Sigmoid colon (tissue), 4 donors: Measurements from ENCODE around the gene GAPDHS.

Experiments used
- POLR2A ChIP-seq, 2 donors: fragments of 450-650 bp; IDR thresholded peaks; one replicate each; pipeline ENCODE4 v1.6.1; 2016; ENCODE audit warnings: antibody characterized with exemption in 2 of 2, mild to moderate bottlenecking in 2 of 2, moderate library complexity in 2 of 2
- POLR2AphosphoS5 ChIP-seq, 4 donors: sonication (generic); formaldehyde crosslinking; IDR thresholded peaks; one replicate each; pipeline ENCODE4 v1.6.1; 2017; ENCODE audit warnings: antibody characterized with exemption in 4 of 4

DNA sequence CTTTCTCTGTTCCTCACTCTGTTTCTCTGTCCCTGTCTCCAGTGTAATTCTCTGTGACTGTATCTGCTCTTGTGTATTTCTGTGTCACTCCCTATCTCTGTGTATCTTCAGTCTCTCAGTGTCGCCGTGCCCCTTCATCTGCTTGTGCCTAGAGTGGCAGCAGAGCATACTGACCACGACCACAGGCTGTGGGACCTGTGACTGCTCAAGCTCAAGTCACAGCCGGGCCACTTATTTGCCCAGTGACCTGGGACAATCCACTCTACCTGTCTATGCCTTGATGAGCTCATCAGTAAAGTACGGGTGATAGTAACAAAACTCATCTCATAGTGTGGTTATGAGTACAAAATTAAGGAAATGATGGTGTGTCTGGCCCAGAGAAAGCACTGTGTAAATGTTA lies 20.8 kb downstream of the GAPDHS start:
- TF ChIP-seq POLR2AphosphoS5 (IDR thresholded peaks at IDR 0.05), result no peak
- TF ChIP-seq POLR2A (IDR thresholded peaks at IDR 0.05), result no peak
